Ovary (tissue), 3 donors: ENCODE results near the gene OR4D5.

ENCODE experiments used
- POLR2A ChIP-seq: fragments of 450-650 bp; IDR thresholded peaks from one replicate; pipeline ENCODE4 v1.6.1; 2017; ENCODE audit warnings: antibody characterized with exemption, mild to moderate bottlenecking, moderate library complexity
- TF ChIP-seq, protein P1 (sequence below), 3 donors: fragments of 450-650 bp in 2 of 3; fragments of 200-600 bp in 1 of 3; IDR thresholded peaks; one replicate each; pipeline versions ENCODE4 v1.5.1 to v1.8.0; 2016 to 2022; ENCODE audit warnings: antibody characterized with exemption in 3 of 3, mild to moderate bottlenecking in 1 of 3
- donor health status: DM: no; HTN: no; CAD: no.

DNA sequence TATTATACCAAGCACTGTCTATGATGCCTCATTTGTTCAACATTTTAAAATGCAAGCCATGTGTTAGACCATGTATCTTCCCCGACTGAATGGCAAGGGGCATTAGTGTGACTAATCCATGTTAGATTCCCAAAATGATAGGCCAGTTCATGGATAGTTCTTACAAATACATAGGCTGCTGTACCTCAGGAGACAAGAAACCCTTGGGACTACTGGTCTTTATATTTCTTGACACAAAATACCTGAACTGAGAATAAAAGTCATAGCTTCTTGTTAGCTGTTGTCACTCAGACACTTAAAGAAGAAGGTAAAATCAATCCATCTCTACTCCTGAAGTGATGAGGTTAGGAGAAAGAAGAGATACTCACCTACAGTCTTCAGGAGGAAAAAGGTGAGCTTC is 37.5 kb upstream of the OR4D5 start, which contains the start of gene OR8D4:
- TF ChIP-seq, protein P1, sequence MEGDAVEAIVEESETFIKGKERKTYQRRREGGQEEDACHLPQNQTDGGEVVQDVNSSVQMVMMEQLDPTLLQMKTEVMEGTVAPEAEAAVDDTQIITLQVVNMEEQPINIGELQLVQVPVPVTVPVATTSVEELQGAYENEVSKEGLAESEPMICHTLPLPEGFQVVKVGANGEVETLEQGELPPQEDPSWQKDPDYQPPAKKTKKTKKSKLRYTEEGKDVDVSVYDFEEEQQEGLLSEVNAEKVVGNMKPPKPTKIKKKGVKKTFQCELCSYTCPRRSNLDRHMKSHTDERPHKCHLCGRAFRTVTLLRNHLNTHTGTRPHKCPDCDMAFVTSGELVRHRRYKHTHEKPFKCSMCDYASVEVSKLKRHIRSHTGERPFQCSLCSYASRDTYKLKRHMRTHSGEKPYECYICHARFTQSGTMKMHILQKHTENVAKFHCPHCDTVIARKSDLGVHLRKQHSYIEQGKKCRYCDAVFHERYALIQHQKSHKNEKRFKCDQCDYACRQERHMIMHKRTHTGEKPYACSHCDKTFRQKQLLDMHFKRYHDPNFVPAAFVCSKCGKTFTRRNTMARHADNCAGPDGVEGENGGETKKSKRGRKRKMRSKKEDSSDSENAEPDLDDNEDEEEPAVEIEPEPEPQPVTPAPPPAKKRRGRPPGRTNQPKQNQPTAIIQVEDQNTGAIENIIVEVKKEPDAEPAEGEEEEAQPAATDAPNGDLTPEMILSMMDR (IDR thresholded peaks at IDR 0.05): no peak
- TF ChIP-seq POLR2A: no peak
